ENCODE data around the gene HSPB7. TPM values are rescaled to one million over a fixed set of nuclear protein-coding genes. Genes with fewer than 3 reads are reported as not detected.
"Not testable (repeated sequence)": the region's sequence is repeated elsewhere in the genome, so short reads cannot be mapped to it uniquely, and the experiment has no call there.

The HSPB7 gene
- total RNA-seq, 1 experiment from 2014 or later: not detected

- DNase-seq (ENCODE audit: low spot score): no peak
Observed at GRCh38 chr1:16022393-16022792, 4.5 kb upstream of the HSPB7 start.

GRCh38 chr1:16021681-16022080 lies 3.8 kb upstream of the HSPB7 start, which contains the start of gene CLCNKA:
CLCNKA (plus strand) TSS chr1:16022036; CDS start chr1:16022620, 584 bp downstream.
- DNase-seq (ENCODE audit: low spot score): no peak

- not testable (repeated sequence) for DNase-seq (ENCODE audit: low spot score)
Observed at GRCh38 chr1:16020878-16021277, 3.0 kb upstream of the HSPB7 start.

GRCh38 chr1:16020325-16020724 lies 2.5 kb upstream of the HSPB7 start:
- no peak for DNase-seq (ENCODE audit: low spot score)

- DNase-seq (ENCODE audit: low spot score): no peak
Observed at GRCh38 chr1:16019644-16020277, 1.9 kb upstream of the HSPB7 start.

GRCh38 chr1:16018749-16019643 lies 1.2 kb upstream of the HSPB7 start:
- no peak for DNase-seq (ENCODE audit: low spot score)

GRCh38 chr1:16018308-16018707 lies 465 bp upstream of the HSPB7 start:
- DNase-seq (ENCODE audit: low spot score): no peak

- DNase-seq (ENCODE audit: low spot score): no peak
Observed at GRCh38 chr1:16017076-16017460, 775 bp downstream of the HSPB7 start.

- DNase-seq (ENCODE audit: low spot score): no peak
Observed at GRCh38 chr1:16015960-16016901, 1.6 kb downstream of the HSPB7 start.

- no peak for DNase-seq (ENCODE audit: low spot score)
Observed at GRCh38 chr1:16015491-16015890, 2.4 kb downstream of the HSPB7 start.

- DNase-seq (ENCODE audit: low spot score): no peak
Observed at GRCh38 chr1:16014509-16015482, 3.0 kb downstream of the HSPB7 start.

GRCh38 chr1:16013908-16014258 lies 4.0 kb downstream of the HSPB7 start:
- no peak for DNase-seq (ENCODE audit: low spot score)

GRCh38 chr1:16013220-16013907 lies 4.5 kb downstream of the HSPB7 start:
- DNase-seq (ENCODE audit: low spot score): no peak

GRCh38 chr1:16012590-16013219 lies 5.1 kb downstream of the HSPB7 start:
- no peak for DNase-seq (ENCODE audit: low spot score)

GRCh38 chr1:16011936-16012589 lies 5.8 kb downstream of the HSPB7 start:
- no peak for DNase-seq (ENCODE audit: low spot score)

- no peak for DNase-seq (ENCODE audit: low spot score)
Observed at GRCh38 chr1:16010837-16011236, 7.0 kb downstream of the HSPB7 start.

- DNase-seq (ENCODE audit: low spot score): no peak
Observed at GRCh38 chr1:16009678-16010077, 8.2 kb downstream of the HSPB7 start.

GRCh38 chr1:16009030-16009460 lies 8.8 kb downstream of the HSPB7 start:
- peak; percentile 89 for DNase-seq (ENCODE audit: low spot score)

All from HT-29 (cell line).